Activated CD4-positive, alpha-beta memory T cell treated with anti-CD3 and anti-CD28 coated beads, Interleukin-2, amount 10 ng/mL, durations not matched to agents 7 days and 5 days (primary cell): ENCODE measurements around the gene PLIN4. TPM values are rescaled to one million over a fixed set of nuclear protein-coding genes. Genes with fewer than 3 reads are reported as not detected.
"Not testable (repeated sequence)": the region's sequence is repeated elsewhere in the genome, so short reads cannot be mapped to it uniquely, and the experiment has no call there.

Experiments
- CTCF ChIA-PET: fragments of 350-600 bp; sonication (Branson Sonifier 250); formaldehyde crosslinking; loops from one replicate; lab custom pipeline; 2021; ENCODE audit warnings: antibody characterized with exemption, inconsistent platforms; lab: Charles Lee
- POLR2A ChIA-PET: fragments of 350-600 bp; sonication (Branson Sonifier 250); formaldehyde crosslinking; loops from one replicate; lab custom pipeline; 2021; ENCODE audit warnings: antibody characterized with exemption; lab: Charles Lee
- DNase-seq: peaks from one replicate; pipeline ENCODE4 v3.0.0-alpha.2; 2020
- H3K27ac Mint-ChIP-seq: one replicate; pipeline ENCODE4 v1.8.0; 2021; ENCODE audit warnings: mild to moderate bottlenecking, mixed read lengths
- H3K27me3 Mint-ChIP-seq: one replicate; pipeline ENCODE4 v1.8.0; 2021; ENCODE audit warnings: mixed read lengths
- H3K36me3 Mint-ChIP-seq: one replicate; pipeline ENCODE4 v1.8.0; 2021; ENCODE audit warnings: low read depth, mixed read lengths
- H3K4me1 Mint-ChIP-seq: one replicate; pipeline ENCODE4 v1.8.0; 2021; ENCODE audit warnings: mixed read lengths
- H3K4me3 Mint-ChIP-seq: one replicate; pipeline ENCODE4 v1.8.0; 2021; ENCODE audit warnings: mild to moderate bottlenecking, mixed read lengths
- H3K9me3 Mint-ChIP-seq: one replicate; pipeline ENCODE4 v1.8.0; 2021; ENCODE audit warnings: mixed read lengths
- total RNA-seq, 2 experiments: library from RNA; stranded (reverse); gene quantifications; one replicate each; pipeline ENCODE4 v1.2.3, GENCODE V29; 2021

The PLIN4 gene
- total RNA-seq, 2 experiments from 2014 or later = not detected

DNA sequence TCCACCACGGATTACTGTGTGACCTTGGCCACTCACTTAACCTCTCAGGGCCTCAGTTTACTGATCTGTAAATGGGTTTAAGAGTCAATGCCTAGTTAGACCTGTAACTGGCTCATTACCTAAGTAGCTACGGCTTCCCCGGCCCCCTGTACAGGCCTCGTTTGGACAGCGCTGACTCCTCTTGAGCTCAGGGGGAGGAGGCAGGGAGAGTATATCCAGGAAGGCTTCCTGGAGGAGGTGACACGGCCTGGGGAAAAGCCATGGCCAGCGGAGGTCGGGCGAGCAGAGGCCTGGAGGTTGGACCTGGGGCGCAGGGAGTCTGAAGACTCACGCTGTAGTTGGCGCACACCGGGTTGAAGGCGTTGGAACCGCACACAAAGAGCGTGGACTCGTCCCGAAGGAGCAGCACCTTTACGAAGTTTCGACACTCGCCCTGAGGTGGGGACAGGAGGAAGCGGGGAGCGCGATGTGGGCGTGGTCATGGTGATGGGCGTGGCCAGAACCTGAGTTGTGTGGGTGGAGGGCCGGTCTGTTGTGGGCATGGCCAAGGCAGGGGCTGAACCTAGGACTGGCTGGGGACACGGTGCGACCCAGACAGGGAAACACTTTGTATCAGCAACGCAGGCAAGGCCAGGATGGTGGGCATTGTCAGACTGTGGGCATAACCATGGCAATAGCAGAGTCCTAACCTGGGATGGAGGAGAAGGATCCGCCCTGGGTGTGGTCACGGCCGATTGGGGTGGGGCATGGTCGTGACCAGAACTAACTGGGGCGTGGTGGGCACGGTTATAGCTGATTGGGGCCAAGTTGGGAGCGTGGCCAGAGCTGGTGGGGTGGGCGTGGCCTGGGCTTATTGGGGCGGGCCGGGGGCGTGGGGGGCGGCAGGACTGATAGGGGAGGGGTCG is 37.6 kb upstream of the PLIN4 start:
- Mint-ChIP-seq H3K9me3 (no peaks in the 10 kb centered on the region), H3K27me3 (no peaks in the 10 kb centered on the region), H3K27ac (no peak overlapping the region), H3K4me3 (no peak overlapping the region), H3K36me3 (no peaks in the 10 kb centered on the region), H3K4me1 (peaks cover 1% of the 10 kb centered on the region)
- CTCF ChIA-PET = interaction anchor here (1.3 kb wide), 1 partner anchor 9 kb away, joined by 7 read pairs; no protein-coding TSS in a partner anchor
- DNase-seq = no peak
- POLR2A ChIA-PET = no interaction called here

DNA sequence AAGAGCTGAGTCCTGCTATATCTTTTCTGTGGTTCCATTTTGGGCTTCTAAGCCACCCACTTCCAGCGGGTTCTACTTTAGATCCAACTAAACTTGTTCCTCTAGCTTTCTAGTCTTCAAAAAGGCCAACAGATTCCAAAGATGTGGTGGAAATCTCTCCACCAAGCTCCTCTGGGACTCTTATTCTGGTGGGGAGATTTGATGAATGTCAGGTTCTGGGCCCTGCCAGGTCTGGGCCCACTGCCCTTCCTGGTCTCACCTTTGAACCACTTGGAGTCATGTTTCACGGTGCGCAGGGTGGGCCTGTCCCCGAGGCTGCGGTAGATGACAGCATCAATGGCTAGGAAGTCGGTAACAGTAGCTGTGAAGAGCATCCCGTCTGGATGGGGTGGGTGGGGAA is 36.4 kb upstream of the PLIN4 start:
- POLR2A ChIA-PET = no interaction called here
- Mint-ChIP-seq H3K4me3 (no peak overlapping the region), H3K9me3 (no peaks in the 10 kb centered on the region), H3K36me3 (no peaks in the 10 kb centered on the region), H3K27me3 (no peaks in the 10 kb centered on the region), H3K4me1 (peaks cover 1% of the 10 kb centered on the region), H3K27ac (no peak overlapping the region)
- DNase-seq = no peak
- CTCF ChIA-PET = no interaction called here

DNA sequence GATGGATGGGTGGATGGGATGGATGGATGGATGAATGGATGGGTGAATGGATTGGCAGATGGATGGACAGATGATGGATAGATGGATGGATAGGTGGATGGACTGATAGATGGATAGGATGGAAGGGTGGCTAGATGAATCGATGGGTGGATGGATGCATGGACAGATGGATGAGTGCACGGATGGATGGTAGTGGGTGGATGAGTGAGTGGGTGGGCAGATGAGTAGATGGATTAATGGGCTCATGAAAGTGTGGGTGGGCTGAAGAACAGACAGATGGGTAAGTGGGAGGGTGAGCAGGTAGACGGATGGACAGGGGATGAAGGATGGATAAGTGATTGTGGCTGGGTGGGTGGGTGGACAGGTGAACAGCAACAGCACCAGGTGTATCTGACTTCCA is 35.5 kb upstream of the PLIN4 start:
- H3K36me3 Mint-ChIP-seq = no peaks in the 10 kb centered on the region
- CTCF ChIA-PET = no interaction called here

DNA sequence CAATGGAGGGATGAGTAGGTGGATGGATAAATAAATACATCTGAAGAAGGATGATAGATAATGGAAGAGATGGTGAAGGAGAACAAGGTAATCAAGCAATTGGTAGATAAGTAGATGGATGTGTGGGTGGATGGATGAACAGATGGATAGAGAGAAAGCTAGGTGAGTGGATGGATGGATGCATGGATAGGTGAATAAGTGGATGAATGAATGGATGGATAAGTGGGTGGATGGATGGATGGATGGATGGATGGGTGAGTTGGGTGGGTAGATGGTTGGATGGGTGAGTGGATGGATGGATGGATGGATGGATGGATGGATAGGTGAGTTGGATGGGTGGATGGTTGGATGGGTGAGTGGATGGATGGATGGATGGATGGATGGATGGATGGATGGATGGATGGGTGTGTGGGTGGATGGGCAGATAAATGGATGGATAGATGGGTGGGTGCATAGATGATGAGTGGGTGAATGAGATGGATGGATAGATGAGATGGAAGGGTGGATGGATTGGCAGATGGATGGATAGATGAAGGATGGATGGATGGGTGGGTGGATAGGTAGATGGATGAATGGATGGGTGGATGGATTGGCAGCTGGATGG is 34.9 kb upstream of the PLIN4 start:
- H3K36me3 Mint-ChIP-seq = no peaks in the 10 kb centered on the region
- no peak overlapping the region for H3K4me3 Mint-ChIP-seq
- H3K4me1 Mint-ChIP-seq = peaks cover 1% of the 10 kb centered on the region
- ChIA-PET CTCF (no interaction called here), POLR2A (no interaction called here)
- DNase-seq = no peak
- H3K27me3 Mint-ChIP-seq = no peaks in the 10 kb centered on the region
- no peaks in the 10 kb centered on the region for H3K9me3 Mint-ChIP-seq
- no peak overlapping the region for H3K27ac Mint-ChIP-seq

More for the DNA sequence above, 35.5 kb upstream of the PLIN4 start:
- Mint-ChIP-seq H3K9me3 (no peaks in the 10 kb centered on the region), H3K27me3 (no peaks in the 10 kb centered on the region), H3K27ac (no peak overlapping the region), H3K4me1 (peaks cover 1% of the 10 kb centered on the region), H3K4me3 (no peak overlapping the region)
- no peak for DNase-seq
- POLR2A ChIA-PET = no interaction called here

DNA sequence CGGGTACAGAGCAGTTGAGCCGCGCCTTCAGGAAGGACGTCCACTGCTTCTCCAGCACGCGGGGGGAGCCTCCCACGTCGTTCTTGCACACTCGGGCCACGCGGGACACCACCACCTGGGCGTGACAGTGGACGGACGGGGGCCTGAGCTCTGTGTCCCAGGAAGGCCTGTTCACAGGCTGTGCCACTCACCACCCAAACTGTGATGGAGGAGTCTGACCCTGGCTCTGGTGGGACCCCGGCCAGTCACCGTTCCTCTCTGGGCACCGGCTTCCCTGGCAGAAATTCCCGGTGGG is 34.2 kb upstream of the PLIN4 start:
- POLR2A ChIA-PET = no interaction called here
- CTCF ChIA-PET = no interaction called here
- Mint-ChIP-seq H3K27me3 (no peaks in the 10 kb centered on the region), H3K9me3 (no peaks in the 10 kb centered on the region), H3K36me3 (no peaks in the 10 kb centered on the region), H3K4me3 (no peak overlapping the region), H3K4me1 (peaks cover 1% of the 10 kb centered on the region), H3K27ac (no peak overlapping the region)
- no peak for DNase-seq

DNA sequence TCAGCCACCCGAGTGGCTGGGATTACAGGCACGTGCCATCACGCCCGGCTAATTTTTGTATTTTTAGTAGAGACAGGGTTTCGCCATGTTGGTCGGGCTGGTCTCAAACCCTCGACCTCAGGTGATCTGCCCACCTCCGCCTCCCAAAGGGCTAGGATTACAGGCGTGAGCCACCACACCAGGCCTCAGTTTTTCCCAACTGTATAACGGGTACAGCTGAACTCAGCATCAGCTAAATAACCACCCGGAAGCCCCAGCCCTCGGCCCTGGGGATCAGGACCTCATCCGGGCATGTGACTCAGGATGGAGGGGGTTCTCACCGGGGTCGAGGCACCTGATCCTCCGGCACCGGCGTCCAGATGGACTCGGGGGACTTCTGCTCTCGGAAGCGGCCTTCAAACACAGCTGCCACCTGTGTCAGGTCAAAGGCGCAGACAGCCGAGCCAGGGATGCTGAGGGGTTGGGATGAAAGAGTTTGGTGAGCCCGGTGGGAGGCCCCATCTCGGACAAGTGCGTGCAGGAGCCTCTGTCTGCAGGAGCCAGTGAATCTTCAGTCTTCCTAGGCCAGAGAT is 32.3 kb upstream of the PLIN4 start:
- Mint-ChIP-seq H3K27me3 (no peaks in the 10 kb centered on the region), H3K4me3 (no peak overlapping the region), H3K9me3 (no peaks in the 10 kb centered on the region), H3K4me1 (no peaks in the 10 kb centered on the region), H3K27ac (no peak overlapping the region), H3K36me3 (no peaks in the 10 kb centered on the region)
- CTCF ChIA-PET = no interaction called here
- no peak for DNase-seq
- POLR2A ChIA-PET = no interaction called here

DNA sequence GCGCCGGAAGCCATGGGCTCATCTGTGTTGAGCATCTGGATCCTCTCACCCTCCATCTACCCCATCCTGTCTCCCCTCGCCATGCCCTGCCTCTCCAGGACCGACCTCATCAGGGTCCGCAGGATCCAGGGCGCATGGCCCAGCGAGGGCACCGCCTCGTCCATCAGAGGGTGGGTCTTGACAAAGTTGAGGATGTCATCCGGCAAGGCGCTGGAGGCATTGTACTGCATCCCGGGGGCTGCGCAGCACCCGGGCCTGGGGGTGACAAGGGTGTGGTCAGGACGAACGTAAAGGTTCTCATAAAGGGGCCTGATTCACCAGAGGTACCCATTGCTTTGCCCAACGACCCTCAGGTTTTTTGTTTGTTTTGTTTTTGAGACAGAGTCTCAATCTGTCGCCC is 31.7 kb upstream of the PLIN4 start:
- Mint-ChIP-seq H3K27ac (no peak overlapping the region), H3K4me3 (no peak overlapping the region), H3K4me1 (no peaks in the 10 kb centered on the region), H3K36me3 (no peaks in the 10 kb centered on the region), H3K9me3 (no peaks in the 10 kb centered on the region), H3K27me3 (no peaks in the 10 kb centered on the region)
- ChIA-PET CTCF (no interaction called here), POLR2A (no interaction called here)
- no peak for DNase-seq

DNA sequence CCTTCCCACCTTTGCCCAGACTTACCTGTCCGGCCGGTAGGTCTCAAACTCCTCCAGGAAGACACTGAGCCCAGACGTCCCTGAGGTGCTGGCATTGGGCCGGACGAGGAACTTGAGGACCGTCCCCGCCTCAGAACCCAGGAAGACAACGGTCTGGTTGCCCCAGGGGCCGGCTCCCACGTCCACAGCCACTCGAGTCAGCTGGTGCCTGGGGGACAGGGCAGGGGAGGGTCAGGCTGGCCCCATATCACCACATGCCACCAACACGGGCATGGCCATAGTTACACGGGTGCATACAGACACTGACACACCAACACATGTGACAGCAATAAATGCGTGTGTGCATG is 29.9 kb upstream of the PLIN4 start:
- Mint-ChIP-seq H3K4me3 (no peak overlapping the region), H3K9me3 (no peaks in the 10 kb centered on the region), H3K27ac (no peak overlapping the region), H3K4me1 (no peaks in the 10 kb centered on the region), H3K36me3 (no peaks in the 10 kb centered on the region), H3K27me3 (no peaks in the 10 kb centered on the region)
- ChIA-PET CTCF (interaction anchor here (1.8 kb wide), 1 partner anchor 9 kb away, joined by 7 read pairs; no protein-coding TSS in a partner anchor), POLR2A (no interaction called here)
- DNase-seq = no peak

DNA sequence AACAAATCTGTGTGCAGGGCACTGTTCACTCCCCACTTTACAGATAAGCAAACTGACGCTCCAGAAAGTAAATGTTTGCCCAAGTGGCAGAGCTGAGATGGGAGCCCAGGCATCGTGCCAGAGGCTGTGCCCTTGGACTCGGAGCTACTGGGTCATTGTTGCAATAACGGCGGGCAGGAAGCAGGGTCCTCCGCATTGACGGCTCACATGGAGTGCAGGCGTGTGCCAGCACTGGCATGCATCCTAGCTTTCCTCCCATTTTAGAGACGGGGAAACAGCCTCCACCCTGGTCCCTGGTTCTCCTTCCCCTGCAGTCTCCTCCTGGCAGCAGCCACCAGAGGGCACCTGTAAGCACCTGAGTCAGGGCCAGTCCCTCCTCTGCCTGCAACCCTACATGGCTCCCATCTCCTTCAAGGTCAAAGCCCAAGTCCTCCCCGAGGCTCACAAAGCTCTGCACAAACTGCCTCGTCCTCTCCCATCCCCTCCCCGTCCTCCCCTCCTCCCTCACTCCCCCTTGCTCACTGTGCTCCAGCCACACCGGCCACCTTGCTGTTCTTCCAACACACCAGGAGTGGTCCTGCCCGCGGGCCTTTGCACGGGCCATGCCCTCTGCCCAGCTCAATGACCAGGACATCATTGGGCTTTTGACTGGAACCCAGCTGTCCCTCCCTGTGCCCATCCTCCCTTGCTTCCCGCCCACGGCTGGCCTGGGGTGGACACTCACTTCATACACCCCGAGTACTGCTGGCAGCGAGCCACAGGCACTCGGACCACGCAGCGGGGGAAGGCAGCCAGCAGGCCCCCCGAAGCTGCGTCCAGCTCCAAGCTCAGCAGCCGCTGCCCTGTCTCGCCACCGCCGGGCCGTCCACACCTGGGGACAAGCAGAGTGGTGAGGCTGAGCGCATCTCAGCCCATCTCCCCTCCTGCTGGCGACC is 29.3 kb upstream of the PLIN4 start:
- Mint-ChIP-seq H3K4me1 (peaks cover 1% of the 10 kb centered on the region), H3K27ac (no peak overlapping the region)
- DNase-seq = no peak

DNA sequence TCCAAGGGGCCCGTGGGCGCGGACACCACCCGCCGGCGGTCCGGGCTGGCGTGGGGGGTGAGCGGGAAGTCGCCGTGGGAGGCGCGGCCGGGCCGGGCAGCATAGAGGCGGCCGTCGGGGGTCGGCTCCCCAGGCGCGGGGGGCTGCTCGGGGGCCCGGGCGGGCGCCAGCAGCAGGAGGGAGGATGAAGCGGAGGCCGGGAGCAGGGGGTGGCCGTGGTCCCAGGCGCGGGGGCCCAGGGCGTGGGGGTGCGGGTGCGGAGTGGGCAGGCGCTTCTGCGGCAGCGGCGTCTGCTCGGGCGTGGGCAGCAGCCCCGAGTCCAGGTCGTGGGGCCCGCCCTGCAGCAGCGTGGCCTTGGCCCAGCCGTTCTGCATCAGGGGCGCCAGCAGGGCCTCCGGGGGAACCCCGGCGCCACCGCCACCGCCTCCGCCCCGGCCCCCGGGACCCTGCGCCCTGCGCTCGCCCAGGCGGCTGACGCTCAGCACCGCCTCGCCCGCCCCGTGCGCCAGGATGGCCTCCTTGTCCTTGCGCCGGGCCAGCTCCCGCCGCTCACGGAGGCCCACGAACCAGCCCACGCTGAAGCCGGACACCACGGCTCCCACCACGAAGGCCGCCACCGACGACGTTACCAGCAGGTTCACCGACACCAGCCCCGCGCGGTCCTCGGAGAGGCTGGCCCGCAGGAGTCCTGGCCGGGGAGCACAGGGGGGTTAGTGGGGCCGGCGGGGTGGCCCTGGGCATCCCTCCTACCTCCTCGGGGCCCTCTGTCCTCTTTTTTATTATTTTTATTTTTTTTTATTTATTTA is 25.8 kb upstream of the PLIN4 start:
- Mint-ChIP-seq H3K27ac (no peak overlapping the region), H3K9me3 (peaks cover 3% of the 10 kb centered on the region), H3K27me3 (no peaks in the 10 kb centered on the region), H3K4me1 (peaks cover 7% of the 10 kb centered on the region), H3K36me3 (no peaks in the 10 kb centered on the region), H3K4me3 (no peak overlapping the region)
- POLR2A ChIA-PET = no interaction called here
- no peak for DNase-seq
- CTCF ChIA-PET = no interaction called here

More for the DNA sequence above, 29.3 kb upstream of the PLIN4 start:
- POLR2A ChIA-PET = no interaction called here
- Mint-ChIP-seq H3K9me3 (no peaks in the 10 kb centered on the region), H3K36me3 (no peaks in the 10 kb centered on the region), H3K4me3 (no peak overlapping the region), H3K27me3 (no peaks in the 10 kb centered on the region)
- CTCF ChIA-PET = interaction anchor here (0.7 to 1.8 kb wide), 4 partner anchors 9 to 88 kb away, joined by 3 to 7 read pairs (median 3); no protein-coding TSS in a partner anchor

DNA sequence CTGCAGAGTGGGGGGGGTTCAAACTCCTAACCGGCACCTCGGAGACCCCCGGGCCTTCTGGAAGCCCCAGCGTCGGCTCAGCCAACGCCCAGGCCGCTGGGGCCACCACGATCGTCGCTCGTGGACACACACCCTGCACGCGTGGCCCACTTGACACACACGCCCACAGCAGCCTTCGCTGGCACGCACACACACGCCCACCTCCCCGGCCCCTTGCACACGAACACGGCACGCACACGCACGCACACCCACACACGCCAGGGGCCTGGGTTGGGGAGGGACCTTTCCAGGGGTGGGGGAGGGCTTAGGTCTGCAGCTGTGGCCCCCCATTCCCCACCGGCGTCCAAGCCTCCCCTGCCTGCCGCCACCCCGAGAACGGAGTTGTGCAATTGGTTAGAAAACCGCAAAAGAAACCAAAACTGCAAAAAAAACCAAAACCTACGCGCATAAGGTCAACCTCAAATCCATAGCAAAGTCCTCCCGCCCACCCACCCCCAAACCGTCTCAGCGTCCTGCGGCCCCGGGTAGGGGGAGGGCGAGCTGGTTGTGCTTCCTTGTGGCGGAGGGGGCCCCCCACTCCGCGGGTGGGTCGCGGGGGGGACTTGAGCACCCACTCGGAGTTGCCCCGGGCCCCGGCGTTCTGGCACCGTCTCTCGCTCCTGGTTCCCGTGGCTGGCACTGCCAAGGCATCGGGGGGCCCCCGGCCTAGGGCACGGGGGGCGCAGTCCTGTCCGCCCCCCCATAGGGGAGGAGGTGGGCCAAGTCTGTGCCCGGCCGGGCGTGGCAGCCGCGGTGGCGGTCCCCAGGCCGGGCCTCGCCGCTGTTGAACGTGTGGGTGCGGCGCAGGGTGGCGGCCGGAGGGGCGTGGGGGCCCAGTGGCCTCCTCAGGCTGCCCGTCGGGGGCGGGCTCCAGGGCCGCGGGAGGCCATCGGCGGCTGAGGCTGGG is 24.9 kb upstream of the PLIN4 start:
- ChIA-PET POLR2A (no interaction called here), CTCF (no interaction called here)
- no peak for DNase-seq
- no peaks in the 10 kb centered on the region for H3K36me3 Mint-ChIP-seq
- H3K4me3 Mint-ChIP-seq = no peak overlapping the region
- no peaks in the 10 kb centered on the region for H3K27me3 Mint-ChIP-seq
- H3K9me3 Mint-ChIP-seq = peaks cover 3% of the 10 kb centered on the region
- no peak overlapping the region for H3K27ac Mint-ChIP-seq
- H3K4me1 Mint-ChIP-seq = peaks cover 7% of the 10 kb centered on the region

DNA sequence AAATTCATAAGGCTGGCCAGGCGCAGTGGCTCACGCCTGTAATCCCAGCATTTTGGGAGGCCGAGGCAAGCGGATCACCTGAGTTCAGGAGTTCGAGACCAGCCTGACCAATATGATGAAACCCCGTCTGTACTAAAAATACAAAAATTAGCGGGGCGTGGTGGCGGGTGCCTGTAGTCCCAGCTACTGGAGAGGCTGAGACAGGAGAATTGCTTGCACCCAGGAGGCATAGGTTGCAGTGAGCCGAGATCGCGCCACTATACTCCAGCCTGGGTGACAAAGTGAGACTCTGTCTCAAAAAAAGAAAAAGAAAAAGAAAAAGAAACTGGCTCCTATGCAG is 23.5 kb upstream of the PLIN4 start:
- CTCF ChIA-PET, H3K27me3 Mint-ChIP-seq, POLR2A ChIA-PET, H3K4me1 Mint-ChIP-seq, H3K27ac Mint-ChIP-seq, H3K4me3 Mint-ChIP-seq, H3K9me3 Mint-ChIP-seq, DNase-seq, H3K36me3 Mint-ChIP-seq: not testable (repeated sequence)
